ENCODE data around the gene RNF182. TPM values are rescaled to one million over a fixed set of nuclear protein-coding genes. Genes with fewer than 3 reads are reported as not detected.

The RNF182 gene
- total RNA-seq, 4 donors from 2014 or later = 1.3 to 4.5 (median 3.0) TPM

GRCh38 chr6:13884397-13884796, 40.4 kb upstream of the RNF182 start:
- Histone ChIP-seq H3K27me3 (no peaks in the 10 kb centered on the region), H3K9me3 (no peaks in the 10 kb centered on the region), H3K4me1 (no peaks in the 10 kb centered on the region), H3K4me3 (replicated peaks in 1 of 3) (no peak overlapping the region), H3K27ac (no peak overlapping the region), H3K36me3 (no peaks in the 10 kb centered on the region)
- no peak for TF ChIP-seq CTCF (IDR thresholded peaks at IDR 0.05)
- no peak for TF ChIP-seq POLR2A (IDR thresholded peaks at IDR 0.05)
- intact Hi-C loops (cut with DNase I) = no loop called here
- WGBS, 2 donors = 72 to 77% methylated on average over 5 of the region's 5 CpGs
- no peak for DNase-seq

GRCh38 chr6:13885601-13886000, 39.2 kb upstream of the RNF182 start:
- 56 to 64% methylated on average over 2 of the region's 2 CpGs for WGBS, 2 donors
- Histone ChIP-seq H3K4me3 (replicated peaks in 1 of 3) (no peak overlapping the region), H3K27ac (no peak overlapping the region), H3K27me3 (no peaks in the 10 kb centered on the region), H3K36me3 (no peaks in the 10 kb centered on the region), H3K4me1 (no peaks in the 10 kb centered on the region), H3K9me3 (no peaks in the 10 kb centered on the region)
- TF ChIP-seq CTCF (IDR thresholded peaks at IDR 0.05) (no peak), POLR2A (IDR thresholded peaks at IDR 0.05) (no peak)
- intact Hi-C loops (cut with DNase I) = no loop called here
- no peak for DNase-seq

- DNase-seq = no peak
- intact Hi-C loops (cut with DNase I) = no loop called here
- no peaks in the 10 kb centered on the region for H3K9me3 ChIP-seq
- no peaks in the 10 kb centered on the region for H3K36me3 ChIP-seq
- TF ChIP-seq POLR2A (IDR thresholded peaks at IDR 0.05) (no peak), CTCF (IDR thresholded peaks at IDR 0.05) (no peak)
- WGBS, 2 donors = 95% methylated on average over 3 of the region's 3 CpGs
- no peak overlapping the region for H3K27ac ChIP-seq
- H3K27me3 ChIP-seq = no peaks in the 10 kb centered on the region
- H3K4me1 ChIP-seq = no peaks in the 10 kb centered on the region
- no peak overlapping the region for H3K4me3 ChIP-seq (replicated peaks in 1 of 3)
Measured at GRCh38 chr6:13886949-13887348, 37.8 kb upstream of the RNF182 start.

GRCh38 chr6:13892017-13892645, 32.6 kb upstream of the RNF182 start:
- Histone ChIP-seq H3K4me1 (no peaks in the 10 kb centered on the region), H3K4me3 (replicated peaks in 1 of 3) (no peak overlapping the region), H3K9me3 (no peaks in the 10 kb centered on the region), H3K36me3 (no peaks in the 10 kb centered on the region), H3K27me3 (no peaks in the 10 kb centered on the region), H3K27ac (no peak overlapping the region)
- no peak for DNase-seq
- intact Hi-C loops (cut with DNase I) = no loop called here
- 94 to 97% methylated on average over 2 of the region's 2 CpGs for WGBS, 2 donors
- no peak for TF ChIP-seq POLR2A (IDR thresholded peaks at IDR 0.05)
- no peak for TF ChIP-seq CTCF (IDR thresholded peaks at IDR 0.05)

- no peaks in the 10 kb centered on the region for H3K4me1 ChIP-seq
- H3K27me3 ChIP-seq = no peaks in the 10 kb centered on the region
- no peak for TF ChIP-seq POLR2A (IDR thresholded peaks at IDR 0.05)
- no peak for TF ChIP-seq CTCF (IDR thresholded peaks at IDR 0.05)
- intact Hi-C loops (cut with DNase I) = no loop called here
- no peak for DNase-seq
- no peaks in the 10 kb centered on the region for H3K9me3 ChIP-seq
- no peak overlapping the region for H3K4me3 ChIP-seq (replicated peaks in 1 of 3)
- 88 to 97% methylated on average over 6 of the region's 6 CpGs for WGBS, 2 donors
- no peaks in the 10 kb centered on the region for H3K36me3 ChIP-seq
- no peak overlapping the region for H3K27ac ChIP-seq
Measured at GRCh38 chr6:13902922-13903321, 21.8 kb upstream of the RNF182 start.

Data from thyroid gland (tissue), 4 donors.